NOMO-1 treated with dmso at 0.1 percent for 144 hours (cell line): ENCODE data around the gene ITPK1.
"Not testable (repeated sequence)": the region's sequence is repeated elsewhere in the genome, so short reads cannot be mapped to it uniquely, and the experiment has no call there.

ENCODE experiments used
- DNase-seq: peaks from one replicate; lab custom pipeline; 2025; ENCODE audit not compliant: unreplicated experiment; lab: John Stamatoyannopoulos, UW

ITPK1 gene

DNA sequence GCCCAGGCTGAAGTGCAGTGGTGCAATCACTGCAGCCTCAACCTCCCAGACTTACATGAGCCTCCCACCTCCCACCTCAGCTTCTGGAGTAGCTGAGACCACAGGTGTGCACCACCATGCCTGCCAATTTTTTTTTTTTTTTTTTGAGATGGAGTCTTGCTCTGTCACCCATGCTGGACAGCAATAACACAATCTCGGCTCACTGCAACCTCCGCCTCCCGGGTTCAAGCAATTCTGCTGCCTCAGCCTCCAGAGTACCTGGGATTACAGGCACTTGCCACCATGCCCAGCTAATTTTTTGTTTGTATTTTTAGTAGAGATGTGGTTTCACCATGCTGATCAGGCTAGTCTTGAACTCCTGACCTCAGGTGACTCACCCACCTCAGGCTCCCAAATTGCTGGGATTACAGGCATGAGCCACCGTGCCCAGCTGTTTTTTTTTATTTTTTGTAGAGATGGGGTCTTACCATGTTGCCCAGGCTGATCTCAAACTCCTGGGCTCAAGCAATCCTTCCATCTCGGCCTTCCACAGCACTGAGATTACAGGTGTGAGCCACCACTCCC is 15.6 kb upstream of the ITPK1 start:
- DNase-seq, result not testable (repeated sequence)

DNA sequence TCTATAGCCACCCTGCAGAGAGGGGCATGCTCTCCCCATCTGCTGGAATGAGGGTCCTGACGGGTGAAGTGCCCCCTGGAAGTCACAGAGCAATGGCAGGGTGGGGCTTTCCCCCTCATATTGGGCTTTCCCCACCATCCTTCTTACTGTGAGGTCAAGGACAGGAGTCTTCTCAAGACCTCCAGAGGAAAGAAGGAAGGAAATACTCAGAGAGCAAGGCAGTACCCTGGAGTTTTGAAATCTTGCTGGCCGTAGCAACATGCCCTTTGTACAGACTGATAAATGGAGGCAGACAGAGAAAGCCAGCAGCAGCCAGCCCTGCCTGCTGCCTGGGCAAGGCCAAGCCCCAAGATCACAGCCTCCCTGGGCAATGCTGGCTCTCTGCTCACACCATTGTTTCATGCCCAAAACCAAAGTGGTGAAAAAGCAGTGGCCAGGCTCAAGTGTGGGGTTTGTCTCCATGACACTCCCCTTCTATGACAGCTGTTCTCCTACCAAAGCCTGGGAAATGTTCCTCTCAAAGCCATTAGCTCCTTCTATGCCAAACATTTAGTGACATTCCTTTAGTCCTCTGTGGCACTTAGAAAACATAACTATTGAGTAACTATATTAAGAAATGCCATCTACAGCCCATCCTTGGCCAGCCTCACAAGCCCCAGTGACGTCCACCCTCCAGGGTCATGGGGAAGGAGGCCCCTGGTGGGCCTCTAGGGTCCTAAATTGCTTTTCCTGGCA is 13.2 kb upstream of the ITPK1 start:
- no peak for DNase-seq

DNA sequence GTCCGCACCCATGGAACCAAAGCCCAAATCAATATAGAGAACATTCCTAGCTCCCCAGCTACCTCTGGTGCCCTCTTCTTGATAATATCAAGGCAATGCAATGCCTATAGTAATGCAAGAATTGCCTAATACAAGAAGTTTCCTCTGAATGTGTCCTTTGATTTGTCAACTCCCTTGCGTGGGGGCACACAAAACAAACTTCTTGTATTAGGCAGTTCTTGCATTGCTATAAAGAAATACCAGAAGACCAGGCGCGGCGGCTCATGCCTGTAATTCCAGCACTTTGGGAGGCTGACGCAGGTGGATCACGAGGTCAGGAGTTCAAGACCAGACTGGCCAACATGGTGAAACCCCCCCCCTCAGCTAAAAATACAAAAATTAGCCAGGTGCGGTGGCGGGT is 10.4 kb upstream of the ITPK1 start:
- DNase-seq, result no peak

DNA sequence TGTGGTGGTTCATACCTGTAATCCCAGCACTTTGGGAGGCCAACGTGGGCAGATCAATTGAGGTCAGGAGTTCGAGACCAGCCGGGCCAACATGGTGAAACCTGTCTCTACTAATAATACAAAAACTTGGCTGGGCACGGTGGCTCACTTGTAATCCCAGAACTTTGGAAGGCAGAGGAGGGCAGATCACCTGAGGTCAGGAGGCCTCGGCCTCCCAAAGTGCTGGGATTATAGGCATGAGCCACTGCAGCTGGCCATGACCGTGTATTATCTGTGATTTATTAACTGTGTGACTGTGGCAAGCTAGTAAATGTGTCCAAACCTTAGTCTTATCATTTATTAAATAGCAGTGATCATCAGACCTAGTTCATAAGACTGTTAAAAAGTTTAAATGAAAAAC is 7.1 kb upstream of the ITPK1 start:
- DNase-seq, result no peak

DNA sequence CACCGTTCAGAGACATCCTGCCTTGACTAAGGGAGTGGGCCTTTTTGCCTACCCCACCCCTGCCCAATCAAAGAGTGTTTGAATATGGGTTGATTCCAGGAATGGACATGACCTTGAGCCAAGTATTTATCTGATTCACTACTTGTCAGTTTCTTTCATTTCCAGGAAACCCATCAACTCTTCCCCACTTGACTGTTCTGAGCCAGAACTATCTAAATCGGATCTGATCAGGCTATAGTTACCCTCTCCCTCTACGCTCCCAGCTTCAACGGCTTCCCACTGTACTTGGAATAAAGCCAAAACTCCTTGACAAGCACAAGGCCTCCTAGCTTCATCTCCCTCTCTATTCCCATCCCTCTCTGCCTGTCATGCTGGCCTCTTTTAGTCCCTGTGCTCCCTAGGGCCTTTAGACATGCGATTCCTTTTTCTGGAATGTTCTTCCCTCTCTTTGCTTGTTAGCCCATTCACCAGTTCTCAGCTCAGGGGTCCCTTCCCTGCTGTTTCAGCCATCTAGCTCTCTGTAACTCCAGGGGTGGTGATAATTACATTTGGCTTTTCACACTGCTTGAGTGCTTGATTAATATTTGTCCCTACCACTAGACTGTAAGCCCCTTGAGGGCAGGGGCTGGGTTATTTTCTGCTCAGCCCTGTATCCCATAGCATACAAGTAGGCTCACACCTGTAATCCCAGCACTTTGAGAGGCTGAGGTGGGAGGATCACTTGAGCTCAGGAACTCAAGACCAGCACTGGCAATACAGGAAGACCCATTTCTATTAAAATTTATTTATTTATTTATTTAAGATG is 5.5 kb upstream of the ITPK1 start:
- DNase-seq, result no peak

DNA sequence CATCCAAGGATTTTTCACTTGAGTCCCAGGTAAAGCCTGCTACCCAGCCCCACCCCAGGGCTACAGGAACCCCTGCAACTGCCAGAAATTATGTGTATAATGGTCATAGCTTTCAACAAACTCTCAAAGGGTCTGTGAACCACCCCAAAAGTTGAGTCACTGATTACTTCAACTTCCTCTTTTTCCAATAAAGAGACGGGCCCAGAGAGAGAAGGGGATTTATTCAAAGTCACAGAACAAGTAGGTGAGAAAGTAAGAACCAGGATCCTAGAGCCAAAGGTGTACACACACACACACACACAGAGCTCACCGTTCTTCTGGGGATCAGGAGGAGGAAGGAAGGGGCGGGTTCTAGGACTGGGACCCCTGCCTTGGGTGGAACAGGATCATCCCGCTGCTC is 4.8 kb upstream of the ITPK1 start:
- peak; percentile 47 for DNase-seq

DNA sequence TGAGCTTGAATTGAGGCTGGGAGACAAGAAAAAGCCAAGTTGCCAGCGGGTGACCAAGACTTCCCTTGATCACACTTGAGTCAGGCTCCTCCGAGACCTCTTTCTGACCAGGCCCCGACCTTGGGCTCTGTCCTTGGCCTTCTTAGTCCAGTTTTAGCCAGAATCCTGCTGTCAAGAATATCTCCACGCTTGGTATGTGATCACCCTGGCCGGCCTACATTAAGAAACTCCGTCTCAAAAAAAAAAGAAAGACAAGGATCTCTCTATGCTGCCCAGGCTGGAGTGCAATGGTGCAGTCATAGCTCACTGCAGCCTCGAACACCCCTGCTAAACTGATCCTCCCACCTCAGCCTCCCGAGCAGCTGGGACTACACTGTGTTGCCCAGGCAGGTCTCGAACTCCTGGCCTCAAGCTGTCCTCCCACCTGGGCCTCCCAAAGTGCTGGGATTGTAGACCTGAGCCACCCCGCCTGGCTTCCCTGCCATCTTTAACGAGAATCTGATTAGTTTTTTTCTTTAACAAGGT is 1.0 kb upstream of the ITPK1 start:
- DNase-seq, result no peak

DNA sequence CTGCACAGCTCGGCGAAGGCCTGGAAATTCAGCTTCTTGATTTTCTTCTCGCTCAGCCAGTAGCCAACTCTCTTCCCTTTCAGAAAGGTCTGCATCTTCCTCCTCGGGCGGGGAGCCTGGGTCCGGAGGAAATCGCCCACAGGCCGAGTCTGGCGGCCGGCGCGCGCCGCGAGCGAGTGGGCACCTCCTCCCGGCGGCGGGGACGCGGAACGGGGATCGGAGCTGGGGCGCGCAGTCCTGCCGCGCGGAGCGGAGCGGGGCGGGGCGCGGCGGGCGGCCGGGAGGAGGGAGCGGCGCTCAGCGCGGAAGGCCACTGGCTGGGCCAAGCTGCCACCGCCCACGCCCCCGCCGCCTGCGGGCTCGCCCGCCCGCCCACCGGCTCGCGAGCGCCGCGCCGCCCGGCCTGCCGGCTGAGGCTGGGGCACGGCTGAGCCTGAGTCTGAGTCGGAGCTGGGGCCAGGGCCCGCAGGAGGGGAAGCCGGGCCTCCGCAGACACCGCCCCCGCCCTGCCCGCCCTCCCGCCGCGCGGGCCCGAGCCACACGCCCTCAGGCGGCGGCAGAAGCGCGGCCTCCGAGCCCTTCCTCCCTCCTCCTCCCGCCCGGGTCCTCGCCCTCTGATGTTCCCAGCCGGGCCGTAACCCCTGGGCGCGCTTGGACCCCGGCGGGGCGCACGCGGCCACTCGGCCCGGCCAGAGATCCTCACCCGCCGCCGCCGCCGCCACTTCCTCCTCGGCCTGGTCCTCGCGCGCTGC is 480 bp downstream of the ITPK1 start:
- DNase-seq, result peak; percentile 91

DNA sequence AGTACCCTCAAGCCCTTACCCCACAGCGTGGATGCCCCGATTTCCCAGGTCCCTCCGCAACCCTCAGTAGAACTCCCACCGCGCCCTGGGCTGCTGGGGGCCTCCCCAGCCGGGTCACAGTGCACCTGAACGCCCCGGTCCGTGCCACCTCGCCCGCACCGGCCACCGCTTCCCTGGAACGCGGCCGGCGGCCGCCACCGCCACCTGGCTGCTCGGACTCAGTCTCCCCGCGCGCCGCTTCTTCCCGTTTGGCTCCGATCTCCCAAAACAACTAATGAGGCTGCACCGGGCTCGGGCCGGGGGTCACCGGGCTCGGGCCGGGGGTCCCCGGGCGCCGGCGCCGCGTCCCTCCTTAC is 1.0 kb downstream of the ITPK1 start:
- no peak for DNase-seq

DNA sequence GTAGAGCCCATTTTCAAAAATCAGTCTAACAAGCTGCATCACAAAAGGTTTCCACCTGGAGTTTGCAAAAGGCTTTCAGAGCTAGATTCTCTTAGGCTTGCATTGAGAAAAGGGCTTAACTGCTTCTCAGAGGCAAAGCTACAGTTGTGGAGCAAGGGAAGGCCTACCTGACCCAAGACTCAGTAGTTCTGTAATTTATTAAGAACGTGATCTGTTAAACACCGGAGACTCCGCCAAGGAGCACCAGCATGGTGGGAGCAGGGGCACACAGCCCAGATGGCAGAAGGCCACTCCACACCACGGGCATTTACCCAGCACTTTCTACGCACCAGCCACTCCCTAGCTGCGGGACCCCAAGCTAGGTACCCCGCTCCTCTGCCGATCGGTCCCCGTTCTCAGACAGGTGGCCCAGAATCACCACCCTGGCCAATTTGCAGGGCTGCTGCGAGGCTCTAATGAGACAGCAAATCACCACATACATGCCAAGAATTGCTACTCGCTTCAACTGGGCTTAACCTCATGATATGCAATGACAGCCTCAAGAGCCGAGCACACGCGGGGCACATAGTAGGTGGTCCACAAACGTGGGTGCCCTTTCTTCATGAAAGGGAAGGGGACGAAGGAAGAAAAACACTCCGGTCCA is 1.5 kb downstream of the ITPK1 start:
- no peak for DNase-seq

DNA sequence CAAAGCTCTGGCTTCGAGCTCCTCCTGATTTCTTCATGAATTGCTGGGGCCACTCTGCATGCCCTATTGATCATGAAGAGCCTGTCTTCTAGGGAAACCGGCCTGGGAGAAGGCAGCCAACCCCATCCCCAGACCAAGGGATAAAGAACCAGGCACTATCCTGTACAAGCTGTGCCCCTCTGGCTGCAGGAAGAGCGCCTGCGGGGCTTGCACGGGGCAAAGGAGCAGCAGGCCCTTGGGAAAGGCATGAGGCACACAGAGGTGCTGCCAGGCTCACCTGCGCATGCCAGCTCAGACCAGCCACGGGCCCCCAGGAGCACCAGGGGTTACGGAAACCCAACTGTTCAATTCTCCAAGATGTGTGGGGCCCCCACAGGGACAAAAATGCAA is 2.1 kb downstream of the ITPK1 start:
- no peak for DNase-seq

DNA sequence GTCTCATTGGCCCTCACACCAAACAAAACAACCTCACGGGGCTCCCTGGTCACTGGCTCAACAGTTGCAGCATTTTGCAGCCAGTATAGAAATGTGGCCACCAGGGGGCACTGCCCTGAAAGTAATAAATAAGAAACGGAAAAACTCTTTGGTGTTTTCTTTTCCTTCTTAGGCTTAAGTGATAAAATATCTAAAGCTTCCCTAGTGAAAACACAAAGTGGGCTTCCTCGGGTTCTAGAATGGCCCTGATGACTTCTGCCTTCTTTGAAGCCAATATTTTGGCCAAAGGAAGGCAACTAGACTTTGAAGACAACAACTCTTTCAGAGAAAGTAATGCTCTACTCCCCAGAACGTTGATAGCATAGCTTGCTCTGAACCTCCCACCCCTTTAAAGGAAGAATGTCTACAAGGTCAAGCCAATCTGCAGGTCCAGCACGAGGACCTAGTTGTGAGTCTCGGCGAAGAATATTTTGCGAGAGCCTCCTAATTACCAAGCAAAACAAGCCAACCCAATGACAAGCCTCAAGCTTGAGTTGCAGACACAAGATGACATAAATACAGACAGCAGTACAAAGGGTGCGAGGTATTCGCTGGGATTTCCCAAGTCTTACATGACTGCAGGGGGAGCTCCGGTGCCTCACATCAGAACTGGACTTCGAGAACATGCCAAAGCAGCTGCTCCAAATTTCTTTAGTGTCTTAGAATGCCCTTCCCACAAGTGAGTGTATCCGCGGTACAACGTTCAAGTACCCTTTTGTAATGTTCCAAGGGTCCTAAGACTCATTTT is 2.6 kb downstream of the ITPK1 start:
- peak; percentile 75 for DNase-seq

DNA sequence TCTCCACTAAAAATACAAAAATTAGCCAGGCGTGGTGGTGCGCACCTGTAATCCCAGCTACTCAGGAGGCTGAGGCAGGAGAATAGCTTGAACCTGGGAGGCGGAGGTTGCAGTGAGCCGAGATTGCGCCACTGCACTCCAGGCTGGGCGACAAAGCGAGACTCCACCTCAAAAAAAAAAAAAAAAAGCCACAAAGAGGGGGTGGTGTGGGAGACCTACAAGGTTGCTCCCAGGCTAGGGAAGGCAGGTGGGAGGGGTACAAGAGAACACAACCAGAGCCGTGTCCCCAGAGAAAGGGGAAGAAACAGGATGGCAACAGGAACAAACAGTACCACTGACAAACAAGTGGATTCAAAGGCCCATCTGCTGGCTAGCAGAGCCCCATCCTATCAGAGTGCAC is 4.2 kb downstream of the ITPK1 start:
- not testable (repeated sequence) for DNase-seq

DNA sequence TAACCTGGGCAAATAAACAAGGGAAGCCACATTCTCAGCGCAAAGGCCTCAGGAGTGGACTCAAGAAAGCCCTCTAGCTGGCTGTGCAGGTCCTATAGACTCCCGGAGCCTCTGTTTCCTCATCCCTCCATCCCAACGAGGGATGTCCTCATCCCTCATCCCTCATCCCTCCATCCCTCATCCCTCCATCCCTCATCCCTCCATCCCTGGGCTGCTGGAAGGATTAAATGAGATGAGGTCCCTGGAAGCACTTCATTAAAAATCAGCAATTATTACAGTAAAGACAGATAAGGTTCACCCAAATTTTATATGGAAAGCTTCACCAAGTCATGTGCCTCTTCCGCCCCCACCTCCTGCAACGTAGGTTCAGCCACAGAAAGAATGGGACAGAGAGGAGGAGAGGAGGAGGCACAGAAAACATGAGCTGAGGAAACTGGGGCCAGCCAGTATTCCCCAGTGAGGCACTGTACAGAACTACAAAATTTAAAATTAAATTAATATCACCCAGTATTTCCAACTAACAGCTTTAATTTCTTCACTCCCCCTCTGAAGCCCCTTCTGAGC is 4.8 kb downstream of the ITPK1 start:
- DNase-seq, result no peak

DNA sequence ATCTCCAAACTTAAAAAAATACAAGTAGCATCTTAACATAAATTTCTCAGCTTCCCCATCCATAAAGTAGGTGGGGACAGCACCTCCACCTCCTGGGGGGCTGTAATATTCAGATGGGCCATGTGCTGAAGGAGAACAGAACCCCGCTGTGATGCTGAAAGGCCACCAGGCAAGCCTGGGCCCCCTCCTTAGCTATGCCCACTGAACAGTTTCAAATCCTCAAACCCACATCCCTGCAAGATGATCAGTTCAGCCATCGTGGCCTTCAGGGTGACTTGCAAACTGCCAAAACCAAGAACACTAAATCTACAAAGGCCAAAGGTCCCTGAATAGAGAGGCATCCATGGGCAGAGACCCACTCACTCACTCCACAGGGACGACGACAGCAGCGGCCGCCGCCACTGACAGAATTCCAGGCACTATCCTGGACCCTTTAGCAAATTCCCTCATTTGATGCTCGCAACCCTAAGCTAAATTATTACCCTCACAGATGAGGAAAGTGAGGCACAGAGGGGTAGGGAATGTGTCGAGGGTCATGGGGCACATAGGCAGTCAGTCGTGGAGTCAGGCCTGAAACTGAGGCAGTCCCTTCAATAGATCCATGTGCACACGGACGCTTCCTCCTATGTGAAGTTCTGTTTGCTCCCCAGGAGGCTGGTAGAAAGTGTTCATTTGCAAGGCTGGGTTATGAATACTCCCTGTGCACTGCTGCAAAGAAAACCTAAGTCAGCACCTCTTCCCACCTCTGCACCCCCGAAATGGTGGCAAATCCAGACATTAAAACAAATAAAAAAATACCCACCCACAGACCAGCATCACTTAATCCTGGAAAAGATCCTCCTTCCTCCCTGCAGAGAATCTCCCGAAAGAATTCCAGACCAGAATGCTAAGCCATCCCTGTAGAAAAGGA is 5.9 kb downstream of the ITPK1 start:
- DNase-seq, result no peak

DNA sequence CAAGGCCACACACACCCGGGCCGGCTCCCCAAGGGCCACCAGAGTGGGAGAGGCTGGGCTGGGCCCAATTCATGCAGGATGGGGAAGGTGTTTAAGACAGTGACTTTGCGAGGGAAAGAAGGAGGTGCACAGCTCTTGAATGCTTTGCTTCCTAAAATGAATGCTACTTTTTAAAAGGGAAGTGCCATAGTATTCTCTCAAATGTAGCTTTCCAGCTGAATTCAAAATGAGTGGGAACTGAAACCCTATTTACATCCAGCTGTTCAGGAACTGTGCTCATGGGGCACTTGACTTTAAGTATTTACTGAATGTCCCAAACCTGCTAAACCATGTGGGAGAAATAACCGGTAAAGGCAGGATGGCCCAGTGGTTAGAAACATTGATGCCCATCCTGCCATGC is 7.6 kb downstream of the ITPK1 start:
- DNase-seq, result no peak

DNA sequence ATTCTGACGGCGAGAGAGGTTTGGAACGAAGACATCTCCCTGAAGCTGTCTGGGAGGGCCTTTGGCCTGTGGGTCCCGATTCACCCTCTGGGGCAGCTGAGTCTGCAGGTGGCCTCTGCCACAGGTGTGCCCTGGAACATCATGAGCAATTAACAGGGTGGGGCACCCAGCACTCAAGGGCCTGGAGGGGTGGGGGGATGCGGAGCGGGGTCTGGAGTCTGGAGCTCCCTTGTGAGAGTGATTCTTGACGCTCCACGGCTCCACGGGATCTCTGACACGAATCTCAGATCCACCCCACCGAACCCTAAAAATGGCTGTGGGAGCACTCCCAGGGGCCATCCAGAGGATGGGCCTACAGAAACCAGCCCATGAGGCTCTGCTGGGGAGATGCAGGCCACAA is 8.3 kb downstream of the ITPK1 start:
- no peak for DNase-seq

DNA sequence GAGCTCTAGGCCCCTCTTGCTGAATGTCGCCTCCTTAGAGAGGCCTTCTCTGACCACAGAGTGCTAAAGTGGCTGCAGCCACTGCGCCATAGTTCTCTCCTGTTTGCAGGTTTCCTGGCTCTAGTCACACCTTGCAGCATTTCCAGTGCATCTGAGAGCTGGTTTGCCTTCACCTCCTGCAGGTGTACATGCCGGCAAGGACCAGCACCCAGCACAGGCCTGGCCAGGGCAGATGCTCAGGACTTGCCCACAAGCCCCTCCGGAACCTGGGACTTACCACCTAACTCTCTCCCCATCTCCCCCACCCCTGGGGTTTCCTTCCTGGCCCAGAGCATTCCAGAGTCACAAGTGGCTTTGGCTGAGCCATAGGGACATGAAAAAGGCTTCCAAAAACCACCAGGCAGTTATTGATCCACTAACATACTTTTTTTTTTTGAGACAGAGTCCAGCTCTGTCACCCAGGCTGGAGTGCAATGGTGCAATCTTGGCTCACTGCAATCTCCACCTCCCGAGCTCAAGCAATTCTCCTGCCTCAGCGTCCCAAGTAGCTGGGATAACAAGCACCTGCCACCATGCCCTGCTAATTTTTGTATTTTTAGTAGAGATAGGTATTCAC is 9.1 kb downstream of the ITPK1 start:
- DNase-seq, result no peak
